GM23338 (cell line): ENCODE data around the gene TPRX1. TPM values are rescaled to one million over a fixed set of nuclear protein-coding genes. Genes with fewer than 3 reads are reported as not detected.

ENCODE experiments used
- ATAC-seq: fragments of 200-7000 bp; cut with Tn5 transposase; 3 replicates; pipeline ENCODE4 v1.9.1; 2020
- DNase-seq: peaks from one replicate; pipeline ENCODE4 v3.0.0-alpha.2; 2015; ENCODE audit warnings: low spot score
- H2AFZ ChIP-seq: fragments of 200-600 bp; sonication (generic); 2 replicates; pipeline ENCODE4 v1.8.0; 2016; ENCODE audit warnings: antibody characterized with exemption, mild to moderate bottlenecking, moderate library complexity
- H3F3A ChIP-seq: fragments of 200-600 bp; sonication (generic); replicated peaks from 2 replicates; pipeline ENCODE4 v1.8.0; 2017; ENCODE audit warnings: antibody characterized with exemption, mixed run types, low read depth
- H3K27ac ChIP-seq: fragments of 200-600 bp; sonication (generic); 2 replicates; pipeline ENCODE4 v1.6.1; 2016; ENCODE audit warnings: low read depth
- H3K27me3 ChIP-seq: fragments of 200-600 bp; sonication (generic); 2 replicates; pipeline ENCODE4 v1.8.0; 2016; ENCODE audit warnings: mild to moderate bottlenecking, mixed run types, moderate library complexity; ENCODE audit not compliant: insufficient read depth
- H3K36me3 ChIP-seq: fragments of 200-600 bp; sonication (generic); 2 replicates; pipeline ENCODE4 v1.8.0; 2016; ENCODE audit warnings: mild to moderate bottlenecking; ENCODE audit not compliant: insufficient read depth
- H3K4me1 ChIP-seq: fragments of 200-600 bp; sonication (generic); 2 replicates; pipeline ENCODE4 v1.8.0; 2016; ENCODE audit warnings: mild to moderate bottlenecking, moderate library complexity; ENCODE audit not compliant: insufficient read depth
- H3K4me2 ChIP-seq: fragments of 200-600 bp; sonication (generic); 2 replicates; pipeline ENCODE4 v1.7.1; 2017; ENCODE audit warnings: mixed run types
- H3K4me3 ChIP-seq: fragments of 200-600 bp; sonication (generic); 2 replicates; pipeline ENCODE4 v1.6.1; 2016; ENCODE audit warnings: mixed run types
- H3K79me2 ChIP-seq: fragments of 200-600 bp; sonication (generic); replicated peaks from 2 replicates; pipeline ENCODE4 v1.8.0; 2017; ENCODE audit warnings: mild to moderate bottlenecking; ENCODE audit not compliant: insufficient read depth
- H3K9me2 ChIP-seq: fragments of 200-600 bp; sonication (generic); 2 replicates; pipeline ENCODE4 v1.8.0; 2017; ENCODE audit not compliant: insufficient read depth
- H4K20me1 ChIP-seq: fragments of 200-600 bp; sonication (generic); replicated peaks from 2 replicates; pipeline ENCODE4 v1.8.0; 2017; ENCODE audit warnings: mild to moderate bottlenecking; ENCODE audit not compliant: insufficient read depth
- H3K27ac Mint-ChIP-seq: 2 replicates; pipeline ENCODE4 v1.8.0; 2020; ENCODE audit warnings: inconsistent platforms, mild to moderate bottlenecking, moderate library complexity, mixed read lengths
- H3K27me3 Mint-ChIP-seq: 3 replicates; pipeline ENCODE4 v1.8.0; 2022; ENCODE audit warnings: low read depth, mild to moderate bottlenecking, moderate library complexity, mixed read lengths, inconsistent platforms; ENCODE audit not compliant: insufficient read depth, poor library complexity
- H3K36me3 Mint-ChIP-seq: 3 replicates; pipeline ENCODE4 v1.8.0; 2021; ENCODE audit warnings: low read depth, mild to moderate bottlenecking, inconsistent platforms, moderate library complexity, mixed read lengths
- H3K4me1 Mint-ChIP-seq: 3 replicates; pipeline ENCODE4 v1.8.0; 2020; ENCODE audit warnings: mild to moderate bottlenecking, inconsistent platforms, mixed read lengths
- H3K4me3 Mint-ChIP-seq: 3 replicates; pipeline ENCODE4 v1.8.0; 2021; ENCODE audit warnings: moderate library complexity, mild to moderate bottlenecking, inconsistent platforms, mixed read lengths
- H3K9me3 Mint-ChIP-seq: 3 replicates; pipeline ENCODE4 v1.8.0; 2020; ENCODE audit warnings: moderate library complexity, mild to moderate bottlenecking, inconsistent platforms, mixed read lengths
- EZH2 ChIP-seq: fragments of 200-600 bp; sonication (generic); IDR thresholded peaks from one replicate; pipeline ENCODE4 v1.8.0; 2017; ENCODE audit warnings: antibody characterized with exemption, mild to moderate bottlenecking, low read depth; ENCODE audit not compliant: unreplicated experiment
- NANOG ChIP-seq: IDR thresholded peaks from 2 replicates; pipeline ENCODE4 v1.6.1; 2016; ENCODE audit warnings: antibody characterized with exemption, borderline replicate concordance
- polyA plus RNA-seq: library from polyadenylated mRNA; unstranded; fragments of >200 nt; fragmentation: Nextera tagmentation; extraction: Ambion mirVana; gene quantifications from 2 replicates; pipeline ENCODE4 v1.2.1, GENCODE V29; 2016
- total RNA-seq: library from RNA; depleted of rRNA; stranded (reverse); fragments of >200 nt; shearing (Covaris generic); gene quantifications from 2 replicates; pipeline ENCODE4 v1.2.3, GENCODE V29; 2014
- TF ChIP-seq, protein P1 (sequence below): fragments of 250-450 bp; sonication (Bioruptor Pico); IDR thresholded peaks from 2 replicates; pipeline ENCODE4 v1.5.0; 2020; ENCODE audit warnings: mild to moderate bottlenecking, moderate library complexity
- TF ChIP-seq, protein P2 (sequence below), 2 experiments: fragments of 200-600 bp in 1 of 2; sonication (generic) in 1 of 2; conservative IDR thresholded peaks; 2 replicates each; pipeline versions ENCODE4 v1.5.1 to v1.6.1; 2016 to 2017; ENCODE audit warnings: antibody characterized with exemption in 2 of 2, low read depth in 2 of 2, mild to moderate bottlenecking in 2 of 2, moderate library complexity in 1 of 2
- TF ChIP-seq, protein P3 (sequence below): IDR thresholded peaks from 2 replicates; pipeline ENCODE4 v1.6.1; 2016; ENCODE audit warnings: antibody characterized with exemption

TPRX1 gene
- total and polyA plus RNA-seq, 2 experiments from 2014 or later: 0.28 TPM; not detected in 1

DNA sequence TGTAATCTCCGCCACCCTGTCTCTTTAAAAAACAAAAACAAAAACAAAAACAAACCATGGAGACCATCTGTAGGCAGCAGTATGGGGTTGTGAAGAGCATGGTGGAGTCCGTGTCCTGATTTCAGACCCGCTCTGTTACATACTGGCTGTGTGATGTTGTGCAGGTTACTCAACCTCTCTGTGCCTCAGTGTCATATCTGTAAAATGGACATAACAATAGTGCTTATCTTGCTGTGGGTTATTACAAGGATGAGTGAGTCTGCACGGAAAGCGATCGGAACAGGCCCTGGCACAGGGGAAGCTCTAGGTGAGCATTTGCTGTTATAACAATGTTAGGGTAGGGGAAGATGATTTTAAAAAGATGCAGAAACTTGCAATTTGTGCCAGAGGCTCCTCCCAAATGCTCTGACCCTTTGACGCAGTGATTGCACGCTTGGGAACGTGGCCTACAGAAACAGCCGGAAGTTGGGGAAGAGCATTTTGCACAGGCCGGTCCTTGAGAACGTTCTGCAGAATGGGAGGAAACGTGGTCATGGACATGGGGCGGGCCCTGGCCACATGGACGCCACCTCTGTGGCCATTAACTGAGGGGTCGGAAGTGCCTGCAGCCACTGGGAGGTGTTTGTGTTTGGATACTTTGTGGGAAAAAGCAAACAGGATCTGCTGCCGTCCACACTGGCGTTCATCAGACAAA is 41.6 kb downstream of the TPRX1 start:
- TF ChIP-seq, protein P1, sequence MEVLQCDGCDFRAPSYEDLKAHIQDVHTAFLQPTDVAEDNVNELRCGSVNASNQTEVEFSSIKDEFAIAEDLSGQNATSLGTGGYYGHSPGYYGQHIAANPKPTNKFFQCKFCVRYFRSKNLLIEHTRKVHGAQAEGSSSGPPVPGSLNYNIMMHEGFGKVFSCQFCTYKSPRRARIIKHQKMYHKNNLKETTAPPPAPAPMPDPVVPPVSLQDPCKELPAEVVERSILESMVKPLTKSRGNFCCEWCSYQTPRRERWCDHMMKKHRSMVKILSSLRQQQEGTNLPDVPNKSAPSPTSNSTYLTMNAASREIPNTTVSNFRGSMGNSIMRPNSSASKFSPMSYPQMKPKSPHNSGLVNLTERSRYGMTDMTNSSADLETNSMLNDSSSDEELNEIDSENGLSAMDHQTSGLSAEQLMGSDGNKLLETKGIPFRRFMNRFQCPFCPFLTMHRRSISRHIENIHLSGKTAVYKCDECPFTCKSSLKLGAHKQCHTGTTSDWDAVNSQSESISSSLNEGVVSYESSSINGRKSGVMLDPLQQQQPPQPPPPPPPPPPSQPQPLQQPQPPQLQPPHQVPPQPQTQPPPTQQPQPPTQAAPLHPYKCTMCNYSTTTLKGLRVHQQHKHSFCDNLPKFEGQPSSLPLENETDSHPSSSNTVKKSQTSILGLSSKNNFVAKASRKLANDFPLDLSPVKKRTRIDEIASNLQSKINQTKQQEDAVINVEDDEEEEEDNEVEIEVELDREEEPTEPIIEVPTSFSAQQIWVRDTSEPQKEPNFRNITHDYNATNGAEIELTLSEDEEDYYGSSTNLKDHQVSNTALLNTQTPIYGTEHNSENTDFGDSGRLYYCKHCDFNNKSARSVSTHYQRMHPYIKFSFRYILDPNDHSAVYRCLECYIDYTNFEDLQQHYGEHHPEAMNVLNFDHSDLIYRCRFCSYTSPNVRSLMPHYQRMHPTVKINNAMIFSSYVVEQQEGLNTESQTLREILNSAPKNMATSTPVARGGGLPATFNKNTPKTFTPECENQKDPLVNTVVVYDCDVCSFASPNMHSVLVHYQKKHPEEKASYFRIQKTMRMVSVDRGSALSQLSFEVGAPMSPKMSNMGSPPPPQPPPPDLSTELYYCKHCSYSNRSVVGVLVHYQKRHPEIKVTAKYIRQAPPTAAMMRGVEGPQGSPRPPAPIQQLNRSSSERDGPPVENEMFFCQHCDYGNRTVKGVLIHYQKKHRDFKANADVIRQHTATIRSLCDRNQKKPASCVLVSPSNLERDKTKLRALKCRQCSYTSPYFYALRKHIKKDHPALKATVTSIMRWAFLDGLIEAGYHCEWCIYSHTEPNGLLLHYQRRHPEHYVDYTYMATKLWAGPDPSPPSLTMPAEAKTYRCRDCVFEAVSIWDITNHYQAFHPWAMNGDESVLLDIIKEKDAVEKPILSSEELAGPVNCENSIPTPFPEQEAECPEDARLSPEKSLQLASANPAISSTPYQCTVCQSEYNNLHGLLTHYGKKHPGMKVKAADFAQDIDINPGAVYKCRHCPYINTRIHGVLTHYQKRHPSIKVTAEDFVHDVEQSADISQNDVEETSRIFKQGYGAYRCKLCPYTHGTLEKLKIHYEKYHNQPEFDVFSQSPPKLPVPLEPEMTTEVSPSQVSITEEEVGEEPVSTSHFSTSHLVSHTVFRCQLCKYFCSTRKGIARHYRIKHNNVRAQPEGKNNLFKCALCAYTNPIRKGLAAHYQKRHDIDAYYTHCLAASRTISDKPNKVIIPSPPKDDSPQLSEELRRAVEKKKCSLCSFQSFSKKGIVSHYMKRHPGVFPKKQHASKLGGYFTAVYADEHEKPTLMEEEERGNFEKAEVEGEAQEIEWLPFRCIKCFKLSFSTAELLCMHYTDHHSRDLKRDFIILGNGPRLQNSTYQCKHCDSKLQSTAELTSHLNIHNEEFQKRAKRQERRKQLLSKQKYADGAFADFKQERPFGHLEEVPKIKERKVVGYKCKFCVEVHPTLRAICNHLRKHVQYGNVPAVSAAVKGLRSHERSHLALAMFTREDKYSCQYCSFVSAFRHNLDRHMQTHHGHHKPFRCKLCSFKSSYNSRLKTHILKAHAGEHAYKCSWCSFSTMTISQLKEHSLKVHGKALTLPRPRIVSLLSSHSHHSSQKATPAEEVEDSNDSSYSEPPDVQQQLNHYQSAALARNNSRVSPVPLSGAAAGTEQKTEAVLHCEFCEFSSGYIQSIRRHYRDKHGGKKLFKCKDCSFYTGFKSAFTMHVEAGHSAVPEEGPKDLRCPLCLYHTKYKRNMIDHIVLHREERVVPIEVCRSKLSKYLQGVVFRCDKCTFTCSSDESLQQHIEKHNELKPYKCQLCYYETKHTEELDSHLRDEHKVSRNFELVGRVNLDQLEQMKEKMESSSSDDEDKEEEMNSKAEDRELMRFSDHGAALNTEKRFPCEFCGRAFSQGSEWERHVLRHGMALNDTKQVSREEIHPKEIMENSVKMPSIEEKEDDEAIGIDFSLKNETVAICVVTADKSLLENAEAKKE (CRISPR knock-in tag): no peak
- no peak for TF ChIP-seq NANOG
- no peaks in the 10 kb centered on the region; the same call in 1 of the 2 replicates for H3K4me1 ChIP-seq

DNA sequence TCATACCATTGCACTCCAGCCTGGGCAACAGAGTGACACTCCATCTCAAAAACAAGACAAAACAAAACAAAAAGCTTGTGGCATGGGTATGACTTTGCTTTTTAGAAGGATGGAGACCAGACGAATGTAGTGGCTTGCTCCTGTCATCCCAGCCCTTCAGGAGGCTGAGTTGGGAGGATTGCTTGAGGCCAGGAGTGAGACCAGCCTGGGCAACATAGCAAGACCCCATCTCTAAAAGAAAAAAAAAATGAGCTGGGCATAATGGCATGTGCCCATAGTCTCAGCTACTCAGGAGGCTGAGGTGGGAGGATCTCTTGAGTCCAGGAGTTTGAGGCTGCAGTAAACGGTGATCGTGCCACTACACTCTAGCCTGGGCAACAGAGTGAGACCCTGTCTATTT is 42.2 kb downstream of the TPRX1 start:
- Mint-ChIP-seq H3K4me3 (no peak overlapping the region), H3K36me3 (peaks cover 27% of the 10 kb centered on the region), H3K27ac (no peak overlapping the region), H3K4me1 (peaks cover 8% of the 10 kb centered on the region), H3K27me3 (peaks cover 17% of the 10 kb centered on the region), H3K9me3 (no peaks in the 10 kb centered on the region; the same call in 2 of the 3 replicates)
- H3K27ac ChIP-seq: no peak overlapping the region
- peaks cover 16% of the 10 kb centered on the region for H3K36me3 ChIP-seq
- no peaks in the 10 kb centered on the region for H3K27me3 ChIP-seq
- H3K4me1 ChIP-seq: no peaks in the 10 kb centered on the region; the same call in 1 of the 2 replicates
- no peaks in the 10 kb centered on the region for H3K9me2 ChIP-seq
- H4K20me1 ChIP-seq: 0 out of 2 replicates have a peak, but pooled peaks cover 4% of the 10 kb centered on the region
- H3F3A ChIP-seq: peaks cover 21% of the 10 kb centered on the region
- no peak for ATAC-seq
- H2AFZ ChIP-seq: no peak overlapping the region
- H3K4me2 ChIP-seq: no peak overlapping the region
- no peak overlapping the region for H3K4me3 ChIP-seq
- DNase-seq: no peak
- no peaks in the 10 kb centered on the region for H3K79me2 ChIP-seq
- TF ChIP-seq NANOG: no peak
- TF ChIP-seq, protein P2, sequence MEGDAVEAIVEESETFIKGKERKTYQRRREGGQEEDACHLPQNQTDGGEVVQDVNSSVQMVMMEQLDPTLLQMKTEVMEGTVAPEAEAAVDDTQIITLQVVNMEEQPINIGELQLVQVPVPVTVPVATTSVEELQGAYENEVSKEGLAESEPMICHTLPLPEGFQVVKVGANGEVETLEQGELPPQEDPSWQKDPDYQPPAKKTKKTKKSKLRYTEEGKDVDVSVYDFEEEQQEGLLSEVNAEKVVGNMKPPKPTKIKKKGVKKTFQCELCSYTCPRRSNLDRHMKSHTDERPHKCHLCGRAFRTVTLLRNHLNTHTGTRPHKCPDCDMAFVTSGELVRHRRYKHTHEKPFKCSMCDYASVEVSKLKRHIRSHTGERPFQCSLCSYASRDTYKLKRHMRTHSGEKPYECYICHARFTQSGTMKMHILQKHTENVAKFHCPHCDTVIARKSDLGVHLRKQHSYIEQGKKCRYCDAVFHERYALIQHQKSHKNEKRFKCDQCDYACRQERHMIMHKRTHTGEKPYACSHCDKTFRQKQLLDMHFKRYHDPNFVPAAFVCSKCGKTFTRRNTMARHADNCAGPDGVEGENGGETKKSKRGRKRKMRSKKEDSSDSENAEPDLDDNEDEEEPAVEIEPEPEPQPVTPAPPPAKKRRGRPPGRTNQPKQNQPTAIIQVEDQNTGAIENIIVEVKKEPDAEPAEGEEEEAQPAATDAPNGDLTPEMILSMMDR (conservative IDR thresholded peaks at IDR 0.05; ENCODE audit: low read depth in 2 of 2): no peak
- TF ChIP-seq, protein P3, sequence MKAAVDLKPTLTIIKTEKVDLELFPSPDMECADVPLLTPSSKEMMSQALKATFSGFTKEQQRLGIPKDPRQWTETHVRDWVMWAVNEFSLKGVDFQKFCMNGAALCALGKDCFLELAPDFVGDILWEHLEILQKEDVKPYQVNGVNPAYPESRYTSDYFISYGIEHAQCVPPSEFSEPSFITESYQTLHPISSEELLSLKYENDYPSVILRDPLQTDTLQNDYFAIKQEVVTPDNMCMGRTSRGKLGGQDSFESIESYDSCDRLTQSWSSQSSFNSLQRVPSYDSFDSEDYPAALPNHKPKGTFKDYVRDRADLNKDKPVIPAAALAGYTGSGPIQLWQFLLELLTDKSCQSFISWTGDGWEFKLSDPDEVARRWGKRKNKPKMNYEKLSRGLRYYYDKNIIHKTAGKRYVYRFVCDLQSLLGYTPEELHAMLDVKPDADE: no peak
- TF ChIP-seq EZH2: no peak

More for the DNA sequence above, 41.6 kb downstream of the TPRX1 start:
- Histone ChIP-seq H3F3A (peaks cover 21% of the 10 kb centered on the region), H3K9me2 (no peaks in the 10 kb centered on the region), H3K27me3 (no peaks in the 10 kb centered on the region), H3K4me2 (no peak overlapping the region), H2AFZ (no peak overlapping the region), H3K79me2 (no peaks in the 10 kb centered on the region), H3K27ac (no peak overlapping the region), H4K20me1 (0 out of 2 replicates have a peak, but pooled peaks cover 4% of the 10 kb centered on the region), H3K4me3 (no peak overlapping the region), H3K36me3 (peaks cover 14% of the 10 kb centered on the region)
- Mint-ChIP-seq H3K36me3 (peaks cover 21% of the 10 kb centered on the region), H3K4me3 (no peak overlapping the region; the same call in 2 of the 3 replicates), H3K27me3 (peaks cover 16% of the 10 kb centered on the region), H3K27ac (no peak overlapping the region), H3K4me1 (peaks cover 8% of the 10 kb centered on the region), H3K9me3 (no peaks in the 10 kb centered on the region; the same call in 2 of the 3 replicates)
- peak; percentile 13 for DNase-seq
- no peak for ATAC-seq
